Measurements from ENCODE around the gene MED8. TPM values are rescaled to one million over a fixed set of nuclear protein-coding genes. Genes with fewer than 3 reads are reported as not detected.

The MED8 gene
- total and polyA plus RNA-seq, 2 of the 4 experiments (the other 2 are of a cell fraction), result 61.1 to 120 TPM

- TF ChIP-seq SMC3 (IDR thresholded peaks at IDR 0.05; ENCODE audit: low read depth, low read length) (no peak), MAZ (IDR thresholded peaks at IDR 0.05; ENCODE audit: borderline replicate concordance, low read depth, low read length) (no peak)
Observed at GRCh38 chr1:43351421-43352350, 37.9 kb downstream of the MED8 start (continued).

DNA sequence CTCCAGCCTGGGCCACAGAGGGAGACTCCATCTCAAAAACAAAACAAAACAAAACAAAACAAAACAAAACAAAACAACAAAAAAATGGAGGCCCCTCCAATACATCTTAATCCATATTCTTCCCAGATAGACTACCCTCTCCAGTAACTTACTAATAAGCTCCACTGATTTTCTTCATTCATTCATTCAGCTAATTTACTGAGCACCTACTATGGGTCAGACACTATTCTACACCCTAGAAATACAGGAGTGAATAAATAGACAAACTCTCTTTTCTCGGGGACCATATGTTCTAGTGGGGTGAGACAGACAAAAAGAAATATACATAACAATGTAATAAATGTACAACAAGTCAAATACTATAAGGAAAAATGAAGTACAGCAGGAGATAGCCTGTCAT, 38.6 kb downstream of the MED8 start:
- Histone ChIP-seq H2AK5ac (ENCODE audit: low read depth, low read length) (0 out of 2 replicates have a peak overlapping the region, but pooled peaks have one; percentile 68), H3K27me3 (ENCODE audit: control insufficient read depth, insufficient read depth, low read length) (0 out of 2 replicates have a peak, but pooled peaks cover 7% of the 10 kb centered on the region), H2BK20ac (ENCODE audit: low read depth, low read length) (0 out of 2 replicates have a peak overlapping the region, but pooled peaks have one; percentile 39), H4K8ac (ENCODE audit: low read depth in 2 of 2, low read length in 2 of 2) (no peak overlapping the region), H3K14ac (replicated peaks; ENCODE audit: low read depth, low read length) (no peak overlapping the region), H3K4me2 (ENCODE audit: low read depth, low read length) (no peak overlapping the region), H4K20me1 (ENCODE audit: insufficient read depth, low read length) (peaks cover 3% of the 10 kb centered on the region; the same call in 1 of the 2 replicates), H3K36me3 (ENCODE audit: control insufficient read depth, insufficient read depth, low read length) (no peaks in the 10 kb centered on the region), H2AFZ (replicated peaks; ENCODE audit: low read length, poor library complexity) (no peak overlapping the region), H3K9ac (ENCODE audit: low read depth, low read length) (no peak overlapping the region), H3K79me1 (ENCODE audit: low read depth in 1 of 2, low read length in 2 of 2) (no peaks in the 10 kb centered on the region), H3K9me1 (ENCODE audit: insufficient read depth, low read length) (peaks cover 13% of the 10 kb centered on the region), H4K5ac (ENCODE audit: low read depth, low read length) (no peak overlapping the region), H3K4me3 (ENCODE audit: insufficient read depth, low read depth, low read length) (no peak overlapping the region), H2AK9ac (replicated peaks; ENCODE audit: low read depth, low read length, poor library complexity) (no peak overlapping the region), H2BK120ac (ENCODE audit: low read depth, low read length) (no peak overlapping the region), H2BK15ac (ENCODE audit: low read depth, low read length) (no peak overlapping the region), H4K91ac (ENCODE audit: insufficient read depth, low read depth, low read length) (no peak overlapping the region), H3K9me3 (ENCODE audit: control insufficient read depth, insufficient read depth, low read length) (no peaks in the 10 kb centered on the region), H3K56ac (ENCODE audit: extremely low read depth, insufficient read depth, low read length) (no peak overlapping the region), H3K27ac (ENCODE audit: insufficient read depth, low read length) (no peak overlapping the region), H3K18ac (ENCODE audit: low read depth, low read length) (no peak overlapping the region), H3K23ac (ENCODE audit: low read depth, low read length) (no peak overlapping the region), H3K4me1 (ENCODE audit: control insufficient read depth, insufficient read depth, low read length) (peaks cover 15% of the 10 kb centered on the region), H3K4ac (ENCODE audit: low read depth, low read length) (no peak overlapping the region), H2BK5ac (ENCODE audit: low read depth, low read length, poor library complexity, severe bottlenecking) (no peak overlapping the region)
- dilution Hi-C loops (cut with HindIII; ENCODE audit: low sequenced_read_pairs, unreplicated experiment) (no loop called here), intact Hi-C loops (cut with micrococcal nuclease) (no loop called here), in situ Hi-C loops (cut with MboI; ENCODE audit: low sequenced_read_pairs) (loop anchor here (10.0 kb wide), 1 partner anchor 116 kb away; no protein-coding TSS in a partner anchor)
- ATAC-seq (ENCODE audit: low read depth), result no peak
- CTCF ChIA-PET, result no interaction called here
- TF ChIP-seq CHD1 (IDR thresholded peaks at IDR 0.05; ENCODE audit: low read depth, low read length) (no peak), RFX5 (IDR thresholded peaks at IDR 0.05; ENCODE audit: low read depth, low read length) (no peak), MXI1 (IDR thresholded peaks at IDR 0.05; ENCODE audit: borderline replicate concordance, low read depth, low read length) (no peak), RCOR1 (IDR thresholded peaks at IDR 0.05; ENCODE audit: insufficient replicate concordance, low read length) (no peak), SMC3 (IDR thresholded peaks at IDR 0.05; ENCODE audit: low read depth, low read length) (no peak), CEBPB (IDR thresholded peaks at IDR 0.05; ENCODE audit: low read depth, low read length) (no peak), MAZ (IDR thresholded peaks at IDR 0.05; ENCODE audit: borderline replicate concordance, low read depth, low read length) (no peak), FOS (IDR thresholded peaks at IDR 0.05; ENCODE audit: low read depth, low read length) (no peak), NFE2L2 (IDR thresholded peaks at IDR 0.05; ENCODE audit: low read depth, low read length) (no peak)
- TF ChIP-seq, protein P1, sequence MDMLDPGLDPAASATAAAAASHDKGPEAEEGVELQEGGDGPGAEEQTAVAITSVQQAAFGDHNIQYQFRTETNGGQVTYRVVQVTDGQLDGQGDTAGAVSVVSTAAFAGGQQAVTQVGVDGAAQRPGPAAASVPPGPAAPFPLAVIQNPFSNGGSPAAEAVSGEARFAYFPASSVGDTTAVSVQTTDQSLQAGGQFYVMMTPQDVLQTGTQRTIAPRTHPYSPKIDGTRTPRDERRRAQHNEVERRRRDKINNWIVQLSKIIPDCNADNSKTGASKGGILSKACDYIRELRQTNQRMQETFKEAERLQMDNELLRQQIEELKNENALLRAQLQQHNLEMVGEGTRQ (IDR thresholded peaks at IDR 0.05; ENCODE audit: low read depth, low read length), result no peak
- no TSS peak for BruUV-seq (replicated peaks)
- DNase-seq, result no peak
- WGBS, 2 experiments (ENCODE audit: extremely low coverage in 2 of 2, insufficient read length in 1 of 2), result no CpG with 5 or more reads among the region's 1 CpG
- POLR2A ChIA-PET (ENCODE audit: unreplicated experiment), result no interaction called here

All from IMR-90 (cell line).